ENCODE data around the gene RRBP1. TPM values are rescaled to one million over a fixed set of nuclear protein-coding genes. Genes with fewer than 3 reads are reported as not detected.
"Not testable (repeated sequence)": the region's sequence is repeated elsewhere in the genome, so short reads cannot be mapped to it uniquely, and the experiment has no call there.

The RRBP1 gene
- total and polyA plus RNA-seq, 9 donors = 29.2 to 159 (median 83.8) TPM

DNA sequence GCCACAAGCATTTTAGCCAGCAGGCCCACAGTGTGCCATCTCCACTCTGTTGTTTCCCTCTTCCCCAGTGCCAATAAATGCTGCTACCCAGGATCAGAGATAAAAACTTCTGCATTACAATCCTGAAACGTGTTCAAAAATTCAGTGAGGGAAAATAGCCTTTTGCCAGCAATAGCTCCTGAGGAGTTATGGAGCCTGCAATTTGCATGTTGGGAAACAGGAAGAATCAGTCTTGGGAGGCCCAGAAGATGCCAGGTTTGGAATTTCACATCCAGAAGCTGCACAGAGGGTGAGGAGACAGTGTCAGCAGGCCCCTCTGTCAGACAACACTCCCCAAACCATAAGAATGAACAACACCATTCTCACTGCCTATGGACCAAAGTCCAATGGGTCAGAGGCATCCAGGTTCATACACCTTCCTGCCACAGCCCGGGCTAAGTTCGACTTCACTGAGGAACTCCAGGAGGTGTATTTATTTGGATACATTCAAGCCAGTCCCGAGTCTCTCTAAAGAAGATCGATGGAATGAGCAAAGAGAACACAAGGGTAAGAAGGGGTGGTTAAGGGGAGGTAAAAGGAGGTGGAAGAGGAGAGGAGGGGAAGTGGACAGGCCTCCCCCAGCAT is 20.8 kb downstream of the RRBP1 start:
- no peaks in the 10 kb centered on the region for H3K27me3 ChIP-seq
- H3K4me1 ChIP-seq (ENCODE audit: insufficient read depth) = peaks cover 23% of the 10 kb centered on the region
- no peak overlapping the region for H3K4me3 ChIP-seq
- intact Hi-C loops (cut with DNase I) = no loop called here
- no peaks in the 10 kb centered on the region for H3K9me3 ChIP-seq
- H3K36me3 ChIP-seq = no peaks in the 10 kb centered on the region
- 55 to 62% (median 62%) methylated on average over 5 of the region's 5 CpGs for WGBS, 3 donors
- no peak for DNase-seq
- TF ChIP-seq, protein P1, sequence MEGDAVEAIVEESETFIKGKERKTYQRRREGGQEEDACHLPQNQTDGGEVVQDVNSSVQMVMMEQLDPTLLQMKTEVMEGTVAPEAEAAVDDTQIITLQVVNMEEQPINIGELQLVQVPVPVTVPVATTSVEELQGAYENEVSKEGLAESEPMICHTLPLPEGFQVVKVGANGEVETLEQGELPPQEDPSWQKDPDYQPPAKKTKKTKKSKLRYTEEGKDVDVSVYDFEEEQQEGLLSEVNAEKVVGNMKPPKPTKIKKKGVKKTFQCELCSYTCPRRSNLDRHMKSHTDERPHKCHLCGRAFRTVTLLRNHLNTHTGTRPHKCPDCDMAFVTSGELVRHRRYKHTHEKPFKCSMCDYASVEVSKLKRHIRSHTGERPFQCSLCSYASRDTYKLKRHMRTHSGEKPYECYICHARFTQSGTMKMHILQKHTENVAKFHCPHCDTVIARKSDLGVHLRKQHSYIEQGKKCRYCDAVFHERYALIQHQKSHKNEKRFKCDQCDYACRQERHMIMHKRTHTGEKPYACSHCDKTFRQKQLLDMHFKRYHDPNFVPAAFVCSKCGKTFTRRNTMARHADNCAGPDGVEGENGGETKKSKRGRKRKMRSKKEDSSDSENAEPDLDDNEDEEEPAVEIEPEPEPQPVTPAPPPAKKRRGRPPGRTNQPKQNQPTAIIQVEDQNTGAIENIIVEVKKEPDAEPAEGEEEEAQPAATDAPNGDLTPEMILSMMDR (IDR thresholded peaks at IDR 0.05) = no peak
- TF ChIP-seq EP300 (IDR thresholded peaks at IDR 0.05) (no peak), POLR2A (IDR thresholded peaks at IDR 0.05) (no peak)
- no peak overlapping the region for H3K27ac ChIP-seq

DNA sequence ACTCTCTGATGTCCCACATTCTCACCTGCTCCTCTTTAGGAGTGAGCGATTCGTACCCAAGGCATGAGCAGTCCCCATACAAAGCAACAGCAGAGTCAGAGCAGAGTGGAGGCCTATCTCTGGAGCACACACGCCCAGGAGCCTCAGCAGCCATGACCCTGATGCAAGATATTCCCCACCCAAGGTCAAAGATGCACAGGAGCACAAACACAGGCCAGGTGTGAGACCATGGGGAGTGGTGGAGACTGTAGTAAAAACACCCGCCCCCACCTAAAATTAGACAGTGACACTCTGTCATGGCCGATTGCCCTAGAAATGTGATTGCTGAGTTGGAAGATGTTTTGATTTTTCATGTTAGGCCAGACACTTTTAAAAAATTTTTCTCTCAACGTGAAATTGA is 21.4 kb downstream of the RRBP1 start:
- peak in 1 of 5 donors; percentile 15 for DNase-seq
- Histone ChIP-seq H3K36me3 (no peaks in the 10 kb centered on the region), H3K9me3 (no peaks in the 10 kb centered on the region), H3K4me1 (ENCODE audit: insufficient read depth) (peaks cover 23% of the 10 kb centered on the region), H3K4me3 (no peak overlapping the region), H3K27me3 (no peaks in the 10 kb centered on the region), H3K27ac (peak overlapping the region in 1 of 2 donors; percentile 22)
- WGBS, 3 donors = 55 to 65% (median 56%) methylated on average over 6 of the region's 6 CpGs
- TF ChIP-seq, protein P1 (IDR thresholded peaks at IDR 0.05) = no peak
- TF ChIP-seq POLR2A (IDR thresholded peaks at IDR 0.05) = no peak
- no peak for TF ChIP-seq EP300 (IDR thresholded peaks at IDR 0.05)
- intact Hi-C loops (cut with DNase I) = no loop called here

DNA sequence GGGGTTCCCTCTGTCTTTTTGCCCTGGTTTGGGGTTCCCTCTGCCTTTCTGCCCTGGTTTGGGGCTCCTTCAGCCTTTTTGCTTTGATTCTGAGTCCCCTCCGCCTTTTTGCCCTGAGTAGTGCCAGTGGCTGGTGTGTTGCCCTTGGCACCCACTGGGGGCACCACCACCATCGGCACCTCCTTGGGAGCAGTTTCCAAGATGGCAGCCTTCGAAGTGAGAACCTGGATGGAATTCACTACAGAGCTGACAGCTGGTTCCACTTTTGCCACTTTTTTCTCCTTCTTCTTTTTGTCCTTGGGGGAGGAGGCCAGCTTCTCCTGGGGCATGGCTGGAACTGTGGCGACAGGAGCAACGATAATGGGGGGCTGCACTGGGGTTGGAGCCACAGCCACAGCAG is 22.2 kb downstream of the RRBP1 start:
- Histone ChIP-seq H3K9me3 (no peaks in the 10 kb centered on the region), H3K4me1 (ENCODE audit: insufficient read depth) (peaks cover 23% of the 10 kb centered on the region), H3K27me3 (no peaks in the 10 kb centered on the region), H3K36me3 (no peaks in the 10 kb centered on the region), H3K4me3 (no peak overlapping the region), H3K27ac (no peak overlapping the region)
- TF ChIP-seq, protein P1 (IDR thresholded peaks at IDR 0.05) = no peak
- TF ChIP-seq POLR2A (IDR thresholded peaks at IDR 0.05) (no peak), EP300 (IDR thresholded peaks at IDR 0.05) (no peak)
- intact Hi-C loops (cut with DNase I) = no loop called here
- WGBS, 3 donors = 91 to 95% (median 94%) methylated on average over 5 of the region's 5 CpGs
- no peak for DNase-seq

DNA sequence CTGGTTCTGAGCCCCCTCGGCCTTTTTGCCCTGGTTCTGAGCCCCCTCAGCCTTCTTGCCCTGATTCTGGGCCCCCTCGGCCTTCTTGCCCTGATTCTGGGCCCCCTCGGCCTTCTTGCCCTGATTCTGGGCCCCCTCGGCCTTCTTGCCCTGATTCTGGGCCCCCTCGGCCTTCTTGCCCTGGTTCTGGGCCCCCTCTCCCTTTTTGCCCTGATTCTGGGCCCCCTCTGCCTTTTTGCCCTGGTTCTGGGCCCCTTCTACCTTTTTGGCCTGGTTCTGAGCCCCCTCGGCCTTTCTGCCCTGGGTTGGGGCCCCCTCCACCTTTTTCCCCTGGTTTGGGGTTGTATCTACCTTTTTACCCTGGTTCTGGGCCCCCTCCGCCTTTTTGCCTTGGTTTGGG is 22.7 kb downstream of the RRBP1 start:
- intact Hi-C loops (cut with DNase I); DNase-seq; H3K27me3 ChIP-seq; H3K36me3 ChIP-seq; H3K27ac ChIP-seq; H3K4me3 ChIP-seq; H3K9me3 ChIP-seq: not testable (repeated sequence)
- peaks cover 23% of the 10 kb centered on the region for H3K4me1 ChIP-seq (ENCODE audit: insufficient read depth)
- WGBS, 3 donors = 94 to 98% (median 94%) methylated on average over 7 of the region's 7 CpGs

DNA sequence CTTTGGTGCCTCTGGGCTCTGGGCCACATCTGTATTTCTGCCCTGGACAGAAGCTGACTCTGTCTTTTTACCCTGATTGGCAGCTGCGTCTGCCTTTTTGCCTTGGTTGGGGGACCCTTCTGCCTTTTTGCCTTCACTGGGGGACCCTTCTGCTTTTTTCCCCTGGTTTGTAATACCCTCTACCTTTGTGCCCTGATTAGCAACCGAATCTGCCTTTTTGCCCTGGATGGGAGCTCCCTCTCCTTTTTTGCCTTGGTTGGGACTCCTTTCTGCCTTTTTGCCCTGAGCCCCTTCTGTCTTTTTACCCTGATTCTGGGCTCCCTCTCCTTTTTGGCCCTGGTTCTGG is 23.4 kb downstream of the RRBP1 start:
- intact Hi-C loops (cut with DNase I) = no loop called here
- TF ChIP-seq, protein P1 (IDR thresholded peaks at IDR 0.05) = no peak
- TF ChIP-seq EP300 (IDR thresholded peaks at IDR 0.05) = no peak
- no peak for TF ChIP-seq POLR2A (IDR thresholded peaks at IDR 0.05)
- no peak for DNase-seq
- Histone ChIP-seq H3K9me3 (no peaks in the 10 kb centered on the region), H3K4me3 (no peak overlapping the region), H3K27ac (no peak overlapping the region), H3K4me1 (ENCODE audit: insufficient read depth) (peaks cover 21% of the 10 kb centered on the region), H3K27me3 (no peaks in the 10 kb centered on the region), H3K36me3 (no peaks in the 10 kb centered on the region)
- WGBS, 3 donors = 94 to 98% (median 97%) methylated on average over 2 of the region's 2 CpGs
